Memory B cell (primary cell): ENCODE data around the gene TMEM196.
"Not testable (repeated sequence)": the region's sequence is repeated elsewhere in the genome, so short reads cannot be mapped to it uniquely, and the experiment has no call there.

Experiments used
- ATAC-seq: fragments of 150-1000 bp; cut with Tn5 transposase; 2 replicates; pipeline ENCODE4 v1.10.0; 2021; ENCODE audit warnings: low read depth, mild to moderate bottlenecking, moderate library complexity
- DNase-seq, 2 donors: peaks; one replicate each; pipeline ENCODE4 v3.0.0; 2022; ENCODE audit warnings: low spot score in 2 of 2
- H3K27ac Mint-ChIP-seq: one replicate; pipeline ENCODE4 v1.8.0; 2022; ENCODE audit warnings: mild to moderate bottlenecking, moderate library complexity, mixed read lengths
- H3K27me3 Mint-ChIP-seq: one replicate; pipeline ENCODE4 v1.8.0; 2022; ENCODE audit warnings: mixed read lengths
- H3K36me3 Mint-ChIP-seq: one replicate; pipeline ENCODE4 v1.8.0; 2022; ENCODE audit warnings: mild to moderate bottlenecking, mixed read lengths
- H3K4me1 Mint-ChIP-seq: one replicate; pipeline ENCODE4 v1.8.0; 2022; ENCODE audit warnings: mixed read lengths
- H3K4me3 Mint-ChIP-seq: one replicate; pipeline ENCODE4 v1.8.0; 2022; ENCODE audit warnings: mild to moderate bottlenecking, moderate library complexity, mixed read lengths
- H3K9me3 Mint-ChIP-seq: one replicate; pipeline ENCODE4 v1.8.0; 2022; ENCODE audit warnings: mixed read lengths

Gene TMEM196

DNA sequence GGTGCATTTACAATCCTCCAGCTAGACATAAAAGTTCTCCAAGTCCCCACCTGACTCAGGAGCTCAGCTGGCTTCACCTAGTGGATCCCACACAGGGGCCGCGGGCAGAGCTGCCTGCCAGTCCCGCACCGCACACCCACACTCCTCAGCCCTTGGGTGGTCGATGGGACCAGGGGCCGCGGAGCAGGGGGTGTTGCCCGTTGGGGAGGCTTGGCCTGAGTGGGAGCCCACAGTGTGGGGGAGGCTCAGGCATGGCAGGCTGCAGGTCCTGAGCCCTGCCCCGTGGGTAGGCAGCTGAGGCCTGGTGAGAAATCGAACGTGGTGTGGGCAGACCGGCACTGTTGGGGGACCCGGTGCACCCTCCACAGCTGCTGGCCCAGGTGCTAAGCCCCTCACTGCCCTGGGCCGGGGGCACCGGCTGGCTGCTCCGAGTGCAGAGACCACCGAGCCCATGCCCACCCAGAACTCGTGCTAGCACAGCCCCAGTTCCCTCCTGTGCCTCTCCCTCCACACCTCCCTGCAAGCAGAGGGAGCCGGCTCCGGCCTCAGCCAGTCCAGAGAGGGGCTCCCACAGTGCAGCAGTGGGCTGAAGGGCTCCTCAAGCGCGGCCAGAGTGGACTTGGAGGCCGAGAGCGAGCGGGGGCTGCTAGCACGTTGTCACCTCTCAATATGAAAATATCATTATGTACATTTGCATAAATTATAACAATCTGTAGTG lies 81.1 kb downstream of the TMEM196 start:
- H3K27me3 Mint-ChIP-seq, result peaks cover 2% of the 10 kb centered on the region
- H3K4me1 Mint-ChIP-seq, result no peaks in the 10 kb centered on the region
- no peak overlapping the region for H3K4me3 Mint-ChIP-seq
- ATAC-seq, result no peak
- DNase-seq, result no peak
- peaks cover 7% of the 10 kb centered on the region for H3K36me3 Mint-ChIP-seq
- H3K27ac Mint-ChIP-seq, result no peak overlapping the region
- H3K9me3 Mint-ChIP-seq, result no peaks in the 10 kb centered on the region

DNA sequence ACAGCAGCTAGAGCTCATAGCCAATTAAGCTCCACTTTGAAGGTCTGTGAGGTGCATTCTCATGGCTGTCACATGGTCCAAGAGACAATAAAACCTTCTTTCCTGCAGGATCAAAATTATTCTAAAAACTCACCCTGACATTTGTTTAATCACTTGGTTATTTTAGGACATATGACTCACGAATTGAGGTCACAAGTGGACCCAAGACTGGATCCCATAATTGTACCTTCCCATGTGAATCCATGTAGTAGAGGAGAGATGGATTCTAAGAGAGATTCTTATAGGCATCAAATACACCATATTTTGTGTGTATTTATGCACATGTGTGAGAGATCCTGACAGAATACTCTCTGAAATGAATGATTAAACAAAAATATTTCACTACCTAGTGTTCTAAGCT lies 82.7 kb downstream of the TMEM196 start:
- peaks cover 2% of the 10 kb centered on the region for H3K27me3 Mint-ChIP-seq
- ATAC-seq (no peak), DNase-seq (no peak)
- H3K9me3 Mint-ChIP-seq, result no peaks in the 10 kb centered on the region
- H3K27ac Mint-ChIP-seq, result no peak overlapping the region
- no peak overlapping the region for H3K4me3 Mint-ChIP-seq
- peaks cover 1% of the 10 kb centered on the region for H3K36me3 Mint-ChIP-seq
- no peaks in the 10 kb centered on the region for H3K4me1 Mint-ChIP-seq

DNA sequence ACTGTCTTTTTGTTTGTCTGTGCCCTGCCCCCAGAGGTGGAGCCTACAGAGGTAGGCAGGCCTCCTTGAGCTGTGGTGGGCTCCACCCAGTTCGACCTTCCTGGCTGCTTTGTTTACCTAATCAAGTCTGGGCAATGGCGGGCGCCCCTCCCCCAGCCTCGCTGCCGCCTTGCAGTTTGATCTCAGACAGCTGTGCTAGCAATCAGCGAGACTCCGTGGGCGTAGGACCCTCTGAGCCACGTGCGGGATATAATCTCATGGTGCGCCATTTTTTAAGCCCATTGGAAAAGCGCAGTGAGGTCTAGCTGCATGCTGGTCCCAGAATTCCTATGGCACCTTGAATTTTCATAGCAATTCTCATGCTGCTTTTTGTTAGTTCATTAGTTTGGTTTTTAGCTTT lies 84.3 kb downstream of the TMEM196 start:
- not testable (repeated sequence) for ATAC-seq, H3K4me3 Mint-ChIP-seq

DNA sequence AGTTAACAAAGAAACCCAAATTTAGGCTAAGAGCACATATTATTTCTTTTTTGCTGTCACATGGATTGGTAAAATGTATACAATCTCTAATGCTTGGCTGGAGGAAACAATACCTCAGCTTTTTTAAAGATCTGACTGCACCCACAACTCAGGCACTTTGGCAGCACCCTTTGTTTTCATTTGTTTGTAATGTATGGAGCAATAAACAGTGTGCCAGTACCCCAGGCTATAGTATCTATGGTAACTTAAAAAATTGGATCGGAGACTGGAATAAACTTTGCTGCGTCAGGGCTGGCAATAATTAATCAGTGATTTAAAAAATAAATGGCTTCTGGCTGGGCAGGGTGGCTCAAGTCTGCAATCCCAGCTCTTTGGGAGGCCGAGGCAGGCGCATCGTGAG lies 91.8 kb downstream of the TMEM196 start:
- DNase-seq (no peak), ATAC-seq (no peak)
- H3K27ac Mint-ChIP-seq, result no peak overlapping the region
- peaks cover 2% of the 10 kb centered on the region for H3K9me3 Mint-ChIP-seq
- no peaks in the 10 kb centered on the region for H3K36me3 Mint-ChIP-seq
- H3K27me3 Mint-ChIP-seq, result no peaks in the 10 kb centered on the region
- H3K4me3 Mint-ChIP-seq, result no peak overlapping the region
- peaks cover 6% of the 10 kb centered on the region for H3K4me1 Mint-ChIP-seq

More for the DNA sequence above, 84.3 kb downstream of the TMEM196 start:
- not testable (repeated sequence) for H3K4me1 Mint-ChIP-seq, H3K9me3 Mint-ChIP-seq, DNase-seq, H3K36me3 Mint-ChIP-seq, H3K27me3 Mint-ChIP-seq, H3K27ac Mint-ChIP-seq

DNA sequence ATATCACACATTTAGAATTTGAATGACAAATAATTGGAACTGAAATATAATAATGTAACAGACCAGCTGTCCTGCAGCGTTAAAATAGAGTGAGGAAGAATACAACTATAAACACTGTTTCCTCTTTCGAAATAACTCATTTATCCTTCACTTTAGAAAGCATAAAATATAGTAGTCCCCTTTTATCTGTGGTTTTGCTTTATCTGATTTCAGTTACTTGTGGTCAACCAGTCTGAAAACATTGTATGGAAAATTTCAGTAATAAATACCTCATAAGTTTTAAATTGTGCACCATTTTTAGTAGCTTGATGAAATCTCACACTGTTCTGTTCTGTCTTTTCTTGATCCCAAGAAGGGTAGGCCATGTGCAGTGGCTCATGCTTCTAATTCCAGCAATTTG lies 96.2 kb downstream of the TMEM196 start:
- no peak for DNase-seq
- peaks cover 10% of the 10 kb centered on the region for H3K4me1 Mint-ChIP-seq
- no peak for ATAC-seq
- H3K4me3 Mint-ChIP-seq, result no peak overlapping the region
- H3K9me3 Mint-ChIP-seq, result no peaks in the 10 kb centered on the region
- H3K27ac Mint-ChIP-seq, result no peak overlapping the region
- H3K27me3 Mint-ChIP-seq, result no peaks in the 10 kb centered on the region
- H3K36me3 Mint-ChIP-seq, result no peaks in the 10 kb centered on the region

DNA sequence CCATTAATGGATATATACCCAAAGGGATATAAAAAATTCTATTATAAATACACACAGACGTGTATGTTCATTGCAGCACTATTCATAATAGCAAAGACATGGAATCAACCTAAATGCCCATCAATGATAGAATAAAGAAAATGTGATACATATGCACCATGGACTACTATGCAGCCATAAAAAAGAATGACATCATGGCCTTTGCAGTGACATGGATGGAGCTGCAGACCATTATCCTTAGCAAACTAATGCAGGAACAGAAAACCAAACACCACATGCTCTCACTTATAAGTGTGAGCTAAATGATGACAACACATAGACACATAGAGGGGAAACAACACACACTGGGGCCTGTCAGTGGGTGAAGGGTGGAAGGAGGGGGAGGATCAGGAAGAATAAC lies 97.6 kb downstream of the TMEM196 start:
- H3K4me1 Mint-ChIP-seq, result peaks cover 10% of the 10 kb centered on the region
- no peak overlapping the region for H3K27ac Mint-ChIP-seq
- H3K9me3 Mint-ChIP-seq, result no peaks in the 10 kb centered on the region
- no peak for ATAC-seq
- H3K27me3 Mint-ChIP-seq, result no peaks in the 10 kb centered on the region
- no peaks in the 10 kb centered on the region for H3K36me3 Mint-ChIP-seq
- DNase-seq, result no peak
- no peak overlapping the region for H3K4me3 Mint-ChIP-seq

DNA sequence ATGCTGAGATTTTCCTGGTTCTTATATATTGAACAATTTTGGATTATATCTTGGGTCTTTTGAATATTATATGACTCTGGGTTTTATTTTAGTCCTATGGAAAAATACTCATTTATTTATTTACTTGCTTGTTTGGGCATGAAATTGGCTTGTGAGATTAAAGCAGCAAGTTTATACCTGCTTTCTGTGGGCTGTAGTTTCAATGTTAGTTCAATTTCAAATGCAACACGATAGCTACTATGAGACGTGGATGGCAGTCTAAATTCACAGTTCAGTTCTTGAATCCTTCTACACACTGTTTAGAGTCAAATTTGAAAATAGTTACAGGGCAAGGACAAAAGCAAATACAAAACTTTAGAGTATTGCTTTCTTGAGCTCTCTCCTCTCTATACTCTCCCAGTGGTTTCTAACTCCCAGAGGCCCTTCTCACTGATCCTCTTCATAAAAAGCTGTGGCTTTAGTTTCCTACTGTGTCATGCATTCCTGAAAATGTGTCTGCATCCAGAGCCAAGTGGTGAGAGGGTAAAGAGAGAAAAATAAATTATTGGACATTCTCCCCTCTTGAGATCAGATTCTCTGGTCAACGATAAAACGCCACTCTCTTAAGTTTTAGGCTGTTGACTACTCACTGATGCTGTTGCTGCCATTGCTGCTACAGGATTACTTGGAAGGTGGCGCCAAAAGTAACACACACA lies 99.0 kb downstream of the TMEM196 start:
- Mint-ChIP-seq H3K4me3 (no peak overlapping the region), H3K36me3 (no peaks in the 10 kb centered on the region), H3K27ac (no peak overlapping the region), H3K9me3 (no peaks in the 10 kb centered on the region), H3K4me1 (peaks cover 10% of the 10 kb centered on the region), H3K27me3 (no peaks in the 10 kb centered on the region)
- no peak for DNase-seq
- no peak for ATAC-seq

DNA sequence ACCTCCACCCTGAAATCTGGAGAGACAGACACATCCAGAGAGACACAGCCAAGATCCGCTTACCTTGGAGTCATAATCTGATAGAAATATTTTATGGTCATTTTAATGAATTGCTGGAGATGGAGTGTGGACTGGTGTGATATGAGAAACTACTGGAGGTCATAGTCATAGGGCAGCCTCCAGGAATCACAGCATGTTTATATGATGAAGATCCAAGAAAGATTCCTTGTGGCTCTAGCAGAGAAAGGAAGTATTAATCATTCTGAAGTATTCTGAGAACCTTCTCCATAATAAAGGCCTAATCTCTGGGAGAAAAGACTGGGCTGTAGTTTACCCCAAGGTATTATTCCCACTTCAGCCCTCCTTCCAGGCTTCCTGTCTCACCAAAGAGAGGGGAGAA lies 102.6 kb downstream of the TMEM196 start:
- H3K27ac Mint-ChIP-seq, result no peak overlapping the region
- H3K36me3 Mint-ChIP-seq, result no peaks in the 10 kb centered on the region

More for the DNA sequence above, 102.6 kb downstream of the TMEM196 start:
- ATAC-seq (no peak), DNase-seq (no peak)
- Mint-ChIP-seq H3K9me3 (no peaks in the 10 kb centered on the region), H3K27me3 (no peaks in the 10 kb centered on the region), H3K4me1 (peaks cover 3% of the 10 kb centered on the region), H3K4me3 (no peak overlapping the region)
